Stimulated activated CD8-positive, alpha-beta memory T cell treated with anti-CD3 and anti-CD28 coated beads, Interleukin-4, amount 100 ng/mL, for 4 hours (primary cell): ENCODE data around the gene GBX2.

ENCODE experiments used
- DNase-seq, 2 donors: peaks; one replicate each; pipeline ENCODE4 v3.0.0-alpha.2; 2020; ENCODE audit warnings: low read depth in 2 of 2, low spot score in 1 of 2

Gene GBX2

GRCh38 chr2:236180831-236181453 is 12.8 kb upstream of the GBX2 start:
- no peak for DNase-seq

- no peak for DNase-seq
Observed at GRCh38 chr2:236180076-236180816, 12.1 kb upstream of the GBX2 start.

GRCh38 chr2:236179236-236180075 is 11.3 kb upstream of the GBX2 start:
- DNase-seq, result no peak

- DNase-seq, result no peak
Observed at GRCh38 chr2:236178890-236179235, 10.7 kb upstream of the GBX2 start.

- no peak for DNase-seq
Observed at GRCh38 chr2:236177967-236178889, 10.0 kb upstream of the GBX2 start.

GRCh38 chr2:236177604-236177966 is 9.4 kb upstream of the GBX2 start:
- no peak for DNase-seq

- DNase-seq, result no peak
Observed at GRCh38 chr2:236176951-236177350, 8.8 kb upstream of the GBX2 start.

GRCh38 chr2:236176417-236176816 is 8.2 kb upstream of the GBX2 start:
- no peak for DNase-seq

GRCh38 chr2:236175548-236176150 is 7.5 kb upstream of the GBX2 start:
- no peak for DNase-seq

- no peak for DNase-seq
Observed at GRCh38 chr2:236173729-236174607, 5.8 kb upstream of the GBX2 start.

- no peak for DNase-seq
Observed at GRCh38 chr2:236173036-236173728, 5.0 kb upstream of the GBX2 start.

- DNase-seq, result no peak
Observed at GRCh38 chr2:236172255-236173035, 4.3 kb upstream of the GBX2 start.

- DNase-seq, result no peak
Observed at GRCh38 chr2:236171680-236172254, 3.6 kb upstream of the GBX2 start.

GRCh38 chr2:236171181-236171679 is 3.0 kb upstream of the GBX2 start:
- no peak for DNase-seq

GRCh38 chr2:236170590-236171165 is 2.5 kb upstream of the GBX2 start:
- DNase-seq, result no peak

GRCh38 chr2:236169741-236170589 is 1.8 kb upstream of the GBX2 start:
- DNase-seq, result no peak
